NCI-H524 treated with DMSO at 0.1 percent for 48 hours (cell line): ENCODE measurements around the gene CDT1.

Source experiments
- DNase-seq: peaks from one replicate; lab custom pipeline; 2025; lab: John Stamatoyannopoulos, UW

The CDT1 gene

GRCh38 chr16:88836791-88837190 lies 33.2 kb downstream of the CDT1 start:
- DNase-seq: no peak

- no peak for DNase-seq
Observed at GRCh38 chr16:88837806-88838205, 34.2 kb downstream of the CDT1 start.

- DNase-seq: no peak
Observed at GRCh38 chr16:88838566-88838965, 35.0 kb downstream of the CDT1 start.

GRCh38 chr16:88839026-88839529 lies 35.5 kb downstream of the CDT1 start:
- DNase-seq: no peak

GRCh38 chr16:88839745-88840599 lies 36.4 kb downstream of the CDT1 start:
- no peak for DNase-seq

GRCh38 chr16:88840600-88841215 lies 37.1 kb downstream of the CDT1 start:
- no peak for DNase-seq

GRCh38 chr16:88841521-88842307 lies 38.1 kb downstream of the CDT1 start:
- no peak for DNase-seq

GRCh38 chr16:88842308-88842756 lies 38.7 kb downstream of the CDT1 start:
- DNase-seq: no peak

- no peak for DNase-seq
Observed at GRCh38 chr16:88842806-88843205, 39.2 kb downstream of the CDT1 start.

GRCh38 chr16:88843256-88843655 lies 39.7 kb downstream of the CDT1 start:
- no peak for DNase-seq

- no peak for DNase-seq
Observed at GRCh38 chr16:88844419-88845036, 40.9 kb downstream of the CDT1 start.

GRCh38 chr16:88846088-88846487 lies 42.5 kb downstream of the CDT1 start:
- no peak for DNase-seq

- no peak for DNase-seq
Observed at GRCh38 chr16:88847654-88848053, 44.1 kb downstream of the CDT1 start.

- no peak for DNase-seq
Observed at GRCh38 chr16:88848557-88848956, 45.0 kb downstream of the CDT1 start.

GRCh38 chr16:88850531-88851199 lies 47.1 kb downstream of the CDT1 start:
- DNase-seq: no peak

GRCh38 chr16:88851616-88852015 lies 48.0 kb downstream of the CDT1 start:
- no peak for DNase-seq

GRCh38 chr16:88853325-88853941 lies 49.8 kb downstream of the CDT1 start:
- no peak for DNase-seq

- no peak for DNase-seq
Observed at GRCh38 chr16:88854306-88855111, 50.9 kb downstream of the CDT1 start.

- no peak for DNase-seq
Observed at GRCh38 chr16:88855176-88855575, 51.6 kb downstream of the CDT1 start.

GRCh38 chr16:88855736-88856121 lies 52.1 kb downstream of the CDT1 start:
- no peak for DNase-seq
